ENCODE measurements around the gene PMEL.

DNA sequence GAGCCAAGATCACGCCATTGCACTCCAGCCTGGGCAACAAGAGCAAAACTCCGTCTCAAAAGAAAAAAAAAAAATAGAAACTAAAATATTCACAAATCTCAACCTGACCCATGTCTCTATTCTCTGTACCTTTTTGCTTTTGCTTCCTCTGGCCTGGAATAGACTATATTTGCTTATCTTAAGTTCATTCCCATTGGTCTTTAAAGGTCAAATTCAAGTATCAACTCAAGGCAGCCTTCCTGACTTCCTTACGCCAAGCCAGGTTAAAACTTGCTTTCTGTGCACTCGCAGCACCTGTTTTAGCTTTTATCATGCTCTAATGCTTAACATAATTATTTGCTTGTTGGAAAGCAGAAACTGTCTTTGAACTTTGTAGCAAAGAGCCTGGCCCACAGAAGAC, 52.9 kb downstream of the PMEL start:
- no peak for TF ChIP-seq CTCF (IDR thresholded peaks at IDR 0.05; ENCODE audit: low read length)
- no peak for TF ChIP-seq EZH2phosphoT487 (IDR thresholded peaks at IDR 0.05; ENCODE audit: low read length)
- TF ChIP-seq EZH2 (optimal IDR thresholded peaks at IDR 0.05; ENCODE audit: low read depth, low read length): no peak
